Measurements from ENCODE around the gene DBNDD1. TPM values are rescaled to one million over a fixed set of nuclear protein-coding genes. Genes with fewer than 3 reads are reported as not detected.

The DBNDD1 gene
- total and polyA plus RNA-seq, 2 donors (not counting 3 experiments of a cell fraction or from before 2014, with no cell fraction given), result 28.2 to 45.7 TPM

GRCh38 chr16:90010676-90011507, 8.4 kb downstream of the DBNDD1 start:
- dilution Hi-C loops (cut with MboI; ENCODE audit: extremely low pct_ligation_motif_present, low sequenced_read_pairs) (no loop called here), intact Hi-C loops (cut with micrococcal nuclease) (no loop called here)
- H4K20me1 ChIP-seq (replicated peaks; ENCODE audit: control insufficient read depth, extremely low read depth, insufficient read depth, low read length), result no peaks in the 10 kb centered on the region
- H2AFZ ChIP-seq (ENCODE audit: low read depth, low read length), result no peak overlapping the region
- ChIA-PET CTCF (no interaction called here), POLR2A (no interaction called here)
- no peak overlapping the region for H3K9ac ChIP-seq (replicated peaks; ENCODE audit: extremely low read depth, insufficient read depth, low read length)
- no peaks in the 10 kb centered on the region for H3K9me3 ChIP-seq (replicated peaks; ENCODE audit: control insufficient read depth, insufficient read depth, low read length)
- BruUV-seq (replicated peaks), result no TSS peak
- H3K79me2 ChIP-seq (ENCODE audit: control insufficient read depth, insufficient read depth, low read length), result no peaks in the 10 kb centered on the region
- no peak for TF ChIP-seq EZH2 (IDR thresholded peaks at IDR 0.05; ENCODE audit: borderline replicate concordance, low read depth, low read length, severe bottlenecking)
- no peak for TF ChIP-seq JUN (IDR thresholded peaks at IDR 0.05; ENCODE audit: borderline replicate concordance, insufficient read depth, insufficient read length, low read depth)
- TF ChIP-seq POLR2A (IDR thresholded peaks at IDR 0.05; ENCODE audit: low read depth, low read length), result no peak
- no peak for TF ChIP-seq MAX (IDR thresholded peaks at IDR 0.05; ENCODE audit: insufficient read depth, insufficient read length)
- no peak overlapping the region for H3K27ac ChIP-seq (ENCODE audit: insufficient read depth, low read depth, low read length)
- DNase-seq (ENCODE audit: low read depth, low spot score), result no peak
- no peaks in the 10 kb centered on the region for H3K9me1 ChIP-seq (replicated peaks; ENCODE audit: control insufficient read depth, extremely low read depth, insufficient read depth, low read length)
- no peak overlapping the region for H3K4me3 ChIP-seq (replicated peaks in 1 of 3; ENCODE audit: insufficient read depth in 1 of 3, low read depth in 1 of 3, low read length in 3 of 3)
- no peaks in the 10 kb centered on the region for H3K36me3 ChIP-seq (ENCODE audit: control insufficient read depth in 2 of 2, extremely low read depth in 1 of 2, insufficient read depth in 2 of 2, low read length in 2 of 2)
- H3K4me2 ChIP-seq (ENCODE audit: insufficient read depth, low read length), result no peak overlapping the region
- no peaks in the 10 kb centered on the region for H3K27me3 ChIP-seq (ENCODE audit: control insufficient read depth in 2 of 2, insufficient read depth in 2 of 2, low read length in 2 of 2)
- peaks cover 8% of the 10 kb centered on the region for H3K4me1 ChIP-seq (ENCODE audit: control insufficient read depth, extremely low read depth, insufficient read depth, low read length)
- no peak for FAIRE-seq

- Histone ChIP-seq H4K20me1 (replicated peaks; ENCODE audit: control insufficient read depth, extremely low read depth, insufficient read depth, low read length) (no peaks in the 10 kb centered on the region), H3K79me2 (ENCODE audit: control insufficient read depth, insufficient read depth, low read length) (no peaks in the 10 kb centered on the region), H3K4me3 (replicated peaks in 1 of 3; ENCODE audit: insufficient read depth in 1 of 3, low read depth in 1 of 3, low read length in 3 of 3) (no peak overlapping the region), H2AFZ (ENCODE audit: low read depth, low read length) (no peak overlapping the region), H3K27me3 (ENCODE audit: control insufficient read depth in 2 of 2, insufficient read depth in 2 of 2, low read length in 2 of 2) (no peaks in the 10 kb centered on the region), H3K4me1 (ENCODE audit: control insufficient read depth, extremely low read depth, insufficient read depth, low read length) (no peaks in the 10 kb centered on the region), H3K9ac (replicated peaks; ENCODE audit: extremely low read depth, insufficient read depth, low read length) (no peak overlapping the region), H3K36me3 (ENCODE audit: control insufficient read depth in 2 of 2, extremely low read depth in 1 of 2, insufficient read depth in 2 of 2, low read length in 2 of 2) (no peaks in the 10 kb centered on the region), H3K9me3 (replicated peaks; ENCODE audit: control insufficient read depth, insufficient read depth, low read length) (no peaks in the 10 kb centered on the region), H3K9me1 (replicated peaks; ENCODE audit: control insufficient read depth, extremely low read depth, insufficient read depth, low read length) (no peaks in the 10 kb centered on the region), H3K4me2 (ENCODE audit: insufficient read depth, low read length) (no peak overlapping the region), H3K27ac (ENCODE audit: insufficient read depth, low read depth, low read length) (no peak overlapping the region)
- FAIRE-seq (no peak), DNase-seq (ENCODE audit: low read depth, low spot score) (no peak)
- dilution Hi-C loops (cut with MboI; ENCODE audit: extremely low pct_ligation_motif_present, low sequenced_read_pairs) (no loop called here), intact Hi-C loops (cut with micrococcal nuclease) (no loop called here)
- ChIA-PET CTCF (no interaction called here), POLR2A (no interaction called here)
- TF ChIP-seq CTCF (IDR thresholded peaks at IDR 0.05; ENCODE audit: extremely low read depth in 1 of 2, insufficient read depth in 1 of 2, low read depth in 1 of 2, low read length in 2 of 2) (no peak), MYC (IDR thresholded peaks at IDR 0.05; ENCODE audit: low read depth, low read length) (no peak), MAX (IDR thresholded peaks at IDR 0.05; ENCODE audit: insufficient read depth, insufficient read length) (no peak), POLR2AphosphoS5 (IDR thresholded peaks at IDR 0.05; ENCODE audit: insufficient read depth, low read depth, low read length) (no peak), FOS (IDR thresholded peaks at IDR 0.05; ENCODE audit: borderline replicate concordance, insufficient read depth, low read length) (no peak), JUN (IDR thresholded peaks at IDR 0.05; ENCODE audit: borderline replicate concordance, insufficient read depth, insufficient read length, low read depth) (no peak), POLR2A (IDR thresholded peaks at IDR 0.05; ENCODE audit: low read depth, low read length) (no peak)
- BruUV-seq (replicated peaks), result no TSS peak
Measured at GRCh38 chr16:90009172-90009899, 9.9 kb downstream of the DBNDD1 start.
